Measurements from ENCODE around the gene NDUFV2. TPM values are rescaled to one million over a fixed set of nuclear protein-coding genes. Genes with fewer than 3 reads are reported as not detected.
A peak's percentile ranks its signal among the peaks of the same experiment; 100 is the strongest.

Gene NDUFV2
- total RNA-seq, 1 donor from 2014 or later = 228 TPM

DNA sequence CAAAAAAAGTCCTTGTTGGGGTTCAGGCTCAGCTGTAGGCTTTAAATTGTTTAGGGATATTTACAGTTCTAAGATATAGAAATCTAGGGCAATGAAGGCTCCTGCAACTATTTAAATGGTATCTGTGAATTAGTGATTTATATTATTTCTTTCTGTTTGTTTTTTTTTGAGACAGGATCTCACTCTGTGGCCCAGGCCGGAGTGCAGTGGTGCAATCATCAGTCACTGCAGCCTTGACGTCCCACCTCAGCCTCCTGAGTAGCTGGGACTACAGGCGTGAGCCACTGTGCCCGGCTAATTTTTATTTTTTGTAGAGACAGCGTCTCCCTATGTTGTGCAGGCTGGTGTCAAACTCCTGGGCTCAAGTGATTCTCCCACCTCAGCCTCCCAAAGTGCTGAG lies 32.3 kb upstream of the NDUFV2 start:
- H3K27me3 Mint-ChIP-seq (ENCODE audit: insufficient read depth, low read depth) = no peaks in the 10 kb centered on the region
- H3K4me3 ChIP-seq = no peak overlapping the region
- no peak overlapping the region for H3K27ac Mint-ChIP-seq
- no peak overlapping the region for H3K4me3 Mint-ChIP-seq
- no peaks in the 10 kb centered on the region for H3K9me3 ChIP-seq (ENCODE audit: low read depth)
- H4K20me1 ChIP-seq (ENCODE audit: low read depth) = no peaks in the 10 kb centered on the region
- no peak overlapping the region for H3K9ac ChIP-seq
- H3K4me1 Mint-ChIP-seq = peaks cover 6% of the 10 kb centered on the region
- H3K9me3 Mint-ChIP-seq = no peaks in the 10 kb centered on the region
- H3K4me1 ChIP-seq = no peaks in the 10 kb centered on the region
- no peaks in the 10 kb centered on the region for H3K79me2 ChIP-seq (ENCODE audit: low read depth)
- no peak overlapping the region for H3K27ac ChIP-seq
- no peak for DNase-seq (ENCODE audit: low spot score)
- H2AFZ ChIP-seq (replicated peaks) = no peak overlapping the region
- H3K4me2 ChIP-seq = no peak overlapping the region
- no peaks in the 10 kb centered on the region for H3K36me3 Mint-ChIP-seq
- no peaks in the 10 kb centered on the region for H3F3A ChIP-seq (ENCODE audit: low read depth)
- H3K27me3 ChIP-seq = no peaks in the 10 kb centered on the region
- no peaks in the 10 kb centered on the region for H3K36me3 ChIP-seq
- TF ChIP-seq EZH2 (IDR thresholded peaks at IDR 0.05) (no peak), EZH2phosphoT487 (IDR thresholded peaks at IDR 0.05) (no peak)
- TF ChIP-seq, protein P1, sequence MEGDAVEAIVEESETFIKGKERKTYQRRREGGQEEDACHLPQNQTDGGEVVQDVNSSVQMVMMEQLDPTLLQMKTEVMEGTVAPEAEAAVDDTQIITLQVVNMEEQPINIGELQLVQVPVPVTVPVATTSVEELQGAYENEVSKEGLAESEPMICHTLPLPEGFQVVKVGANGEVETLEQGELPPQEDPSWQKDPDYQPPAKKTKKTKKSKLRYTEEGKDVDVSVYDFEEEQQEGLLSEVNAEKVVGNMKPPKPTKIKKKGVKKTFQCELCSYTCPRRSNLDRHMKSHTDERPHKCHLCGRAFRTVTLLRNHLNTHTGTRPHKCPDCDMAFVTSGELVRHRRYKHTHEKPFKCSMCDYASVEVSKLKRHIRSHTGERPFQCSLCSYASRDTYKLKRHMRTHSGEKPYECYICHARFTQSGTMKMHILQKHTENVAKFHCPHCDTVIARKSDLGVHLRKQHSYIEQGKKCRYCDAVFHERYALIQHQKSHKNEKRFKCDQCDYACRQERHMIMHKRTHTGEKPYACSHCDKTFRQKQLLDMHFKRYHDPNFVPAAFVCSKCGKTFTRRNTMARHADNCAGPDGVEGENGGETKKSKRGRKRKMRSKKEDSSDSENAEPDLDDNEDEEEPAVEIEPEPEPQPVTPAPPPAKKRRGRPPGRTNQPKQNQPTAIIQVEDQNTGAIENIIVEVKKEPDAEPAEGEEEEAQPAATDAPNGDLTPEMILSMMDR (IDR thresholded peaks at IDR 0.05) = no peak

DNA sequence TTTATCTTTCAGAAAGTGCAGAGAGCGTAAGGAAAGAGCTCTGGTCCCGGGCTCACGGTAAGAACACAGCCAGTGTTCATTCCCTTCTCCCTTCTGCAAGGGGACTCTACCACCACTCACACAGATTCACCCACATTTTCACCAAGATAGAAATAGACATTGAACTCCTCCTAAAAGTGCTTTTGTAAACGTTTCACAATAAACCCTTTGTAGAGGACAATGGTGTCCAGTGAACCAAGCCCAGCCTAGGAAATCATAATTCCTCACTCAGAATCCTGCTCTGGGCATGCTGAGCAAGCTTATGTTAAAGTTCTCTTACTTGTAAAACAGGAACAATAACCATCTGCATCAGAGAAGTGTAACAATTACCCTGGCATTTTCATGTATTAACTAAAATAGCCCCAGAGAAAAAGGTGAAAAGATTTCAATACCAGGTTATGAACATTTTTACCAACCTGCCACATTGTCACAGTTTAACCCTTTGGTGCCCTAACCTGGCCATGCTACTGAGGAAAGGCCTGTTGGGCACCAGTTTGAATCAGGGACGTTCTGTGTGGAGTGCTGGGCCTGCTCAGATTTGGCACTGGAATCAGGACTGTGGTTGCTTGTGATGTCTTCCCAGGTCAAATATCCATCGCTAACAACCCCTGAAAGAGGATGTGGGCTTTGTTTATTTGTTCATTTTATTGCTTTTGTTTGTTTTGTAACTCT lies 22.5 kb upstream of the NDUFV2 start:
- Histone ChIP-seq H3K9me3 (ENCODE audit: low read depth) (no peaks in the 10 kb centered on the region), H4K20me1 (ENCODE audit: low read depth) (no peaks in the 10 kb centered on the region), H3F3A (ENCODE audit: low read depth) (no peaks in the 10 kb centered on the region), H3K4me1 (no peaks in the 10 kb centered on the region), H3K79me2 (ENCODE audit: low read depth) (no peaks in the 10 kb centered on the region), H3K27me3 (no peaks in the 10 kb centered on the region), H3K4me2 (no peak overlapping the region), H3K4me3 (no peak overlapping the region), H2AFZ (replicated peaks) (no peak overlapping the region), H3K9ac (no peak overlapping the region), H3K36me3 (no peaks in the 10 kb centered on the region), H3K27ac (no peak overlapping the region)
- TF ChIP-seq, protein P1 (IDR thresholded peaks at IDR 0.05) = no peak
- TF ChIP-seq EZH2 (IDR thresholded peaks at IDR 0.05) (no peak), EZH2phosphoT487 (IDR thresholded peaks at IDR 0.05) (no peak)
- H3K36me3 Mint-ChIP-seq = no peaks in the 10 kb centered on the region
- H3K4me1 Mint-ChIP-seq = peaks cover 17% of the 10 kb centered on the region
- H3K27ac Mint-ChIP-seq = peak overlapping the region; percentile 47
- H3K27me3 Mint-ChIP-seq (ENCODE audit: insufficient read depth, low read depth) = peaks cover 9% of the 10 kb centered on the region
- DNase-seq (ENCODE audit: low spot score) = no peak
- H3K4me3 Mint-ChIP-seq = no peak overlapping the region
- H3K9me3 Mint-ChIP-seq = no peaks in the 10 kb centered on the region

DNA sequence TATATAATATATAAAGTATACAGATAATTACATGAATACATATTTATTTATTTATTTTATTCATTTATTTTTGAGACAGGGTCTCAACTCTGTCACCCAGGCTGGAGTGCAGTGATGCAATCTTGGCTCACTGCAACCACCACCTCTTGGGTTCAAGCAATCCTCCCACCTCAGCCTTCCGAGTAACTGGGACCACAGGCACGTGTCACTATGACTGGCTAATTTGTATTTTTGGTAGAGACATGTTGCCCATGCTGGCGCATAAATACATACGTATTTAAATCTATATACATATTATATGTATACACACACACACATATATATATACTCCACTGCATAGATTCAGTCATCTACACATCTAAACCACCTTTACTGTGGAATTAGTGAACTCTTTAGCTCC lies 20.6 kb upstream of the NDUFV2 start:
- Histone ChIP-seq H3K36me3 (no peaks in the 10 kb centered on the region), H3K4me3 (no peak overlapping the region), H3K27ac (no peak overlapping the region), H2AFZ (replicated peaks) (no peak overlapping the region), H3K9ac (no peak overlapping the region), H4K20me1 (ENCODE audit: low read depth) (no peaks in the 10 kb centered on the region), H3K27me3 (no peaks in the 10 kb centered on the region), H3K79me2 (ENCODE audit: low read depth) (no peaks in the 10 kb centered on the region), H3K4me1 (no peaks in the 10 kb centered on the region), H3F3A (ENCODE audit: low read depth) (no peaks in the 10 kb centered on the region), H3K9me3 (ENCODE audit: low read depth) (no peaks in the 10 kb centered on the region), H3K4me2 (no peak overlapping the region)
- Mint-ChIP-seq H3K9me3 (no peaks in the 10 kb centered on the region), H3K4me3 (no peak overlapping the region), H3K27ac (no peak overlapping the region), H3K4me1 (peaks cover 17% of the 10 kb centered on the region), H3K27me3 (ENCODE audit: insufficient read depth, low read depth) (peaks cover 6% of the 10 kb centered on the region), H3K36me3 (no peaks in the 10 kb centered on the region)
- no peak for TF ChIP-seq EZH2phosphoT487 (IDR thresholded peaks at IDR 0.05)
- DNase-seq (ENCODE audit: low spot score) = no peak

DNA sequence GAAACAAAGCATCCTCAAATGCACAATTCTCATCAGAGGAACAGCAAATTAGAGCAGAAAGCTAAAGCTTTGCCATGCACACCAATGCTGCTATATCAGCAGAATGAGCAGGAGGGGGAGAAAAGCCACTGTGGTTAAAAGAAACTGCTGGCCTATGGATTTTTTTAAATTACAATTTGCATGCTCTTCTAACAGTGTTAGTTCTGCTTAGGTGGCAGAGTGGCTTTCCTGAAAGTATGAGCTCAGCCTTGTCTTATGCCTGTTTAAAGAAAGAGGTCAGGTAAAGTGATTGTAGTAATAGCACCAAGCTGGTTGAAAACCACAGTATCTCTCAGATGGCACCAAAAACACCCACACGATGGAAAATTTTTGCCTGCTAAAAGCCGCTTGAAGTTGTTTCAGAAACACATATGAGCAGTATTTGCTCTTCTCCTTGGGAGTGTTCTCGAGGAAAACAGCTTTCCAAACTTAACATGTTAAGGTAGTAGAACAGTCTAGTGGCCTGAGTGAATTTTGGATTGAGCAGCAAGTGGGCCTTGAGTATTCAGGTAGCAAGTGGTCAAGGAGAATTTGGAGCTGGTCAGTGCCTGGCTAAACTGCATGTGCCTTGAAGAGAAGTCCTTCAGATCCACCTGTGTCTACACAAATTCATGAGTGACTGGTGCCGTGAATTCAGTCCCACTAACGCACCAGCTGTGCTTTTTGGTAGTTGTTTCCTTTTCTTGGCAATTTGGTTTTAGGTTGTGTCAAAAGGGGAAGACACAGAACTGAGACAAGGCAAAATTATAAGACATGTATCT lies 19.6 kb upstream of the NDUFV2 start:
- no peak overlapping the region for H3K4me3 ChIP-seq
- TF ChIP-seq EZH2 (IDR thresholded peaks at IDR 0.05) = no peak
- no peak for TF ChIP-seq EZH2phosphoT487 (IDR thresholded peaks at IDR 0.05)
- TF ChIP-seq, protein P1 (IDR thresholded peaks at IDR 0.05) = no peak
- no peak overlapping the region for H2AFZ ChIP-seq (replicated peaks)
- no peaks in the 10 kb centered on the region for H3K9me3 Mint-ChIP-seq
- no peaks in the 10 kb centered on the region for H3K4me1 ChIP-seq
- peaks cover 4% of the 10 kb centered on the region for H3K27me3 Mint-ChIP-seq (ENCODE audit: insufficient read depth, low read depth)
- no peaks in the 10 kb centered on the region for H3K36me3 Mint-ChIP-seq
- H3K27me3 ChIP-seq = no peaks in the 10 kb centered on the region
- H3K4me1 Mint-ChIP-seq = peaks cover 17% of the 10 kb centered on the region
- no peaks in the 10 kb centered on the region for H3K79me2 ChIP-seq (ENCODE audit: low read depth)
- no peak overlapping the region for H3K27ac ChIP-seq
- no peak overlapping the region for H3K27ac Mint-ChIP-seq
- no peak overlapping the region for H3K9ac ChIP-seq
- H3K9me3 ChIP-seq (ENCODE audit: low read depth) = no peaks in the 10 kb centered on the region
- no peaks in the 10 kb centered on the region for H3F3A ChIP-seq (ENCODE audit: low read depth)
- H3K36me3 ChIP-seq = no peaks in the 10 kb centered on the region
- no peak overlapping the region for H3K4me3 Mint-ChIP-seq
- DNase-seq (ENCODE audit: low spot score) = no peak
- H4K20me1 ChIP-seq (ENCODE audit: low read depth) = no peaks in the 10 kb centered on the region
- H3K4me2 ChIP-seq = no peak overlapping the region

All from neural progenitor cell (in vitro differentiated cells).